T-cell (primary cell): ENCODE data around the gene ADAMTSL1. TPM values are rescaled to one million over a fixed set of nuclear protein-coding genes. Genes with fewer than 3 reads are reported as not detected.

Source experiments
- ATAC-seq, 4 experiments: fragments of 200-7000 bp in 3 of 4; fragments of 150-1000 bp in 1 of 4; cut with Tn5 transposase; replicated peaks in 1 of 4; 1 replicate in 3 of 4; 2 replicates in 1 of 4; pipeline ENCODE4 v1.10.0; 2021; ENCODE audit warnings: moderate library complexity in 3 of 4, mild to moderate bottlenecking in 2 of 4, moderate number of reproducible peaks in 1 of 4
- CTCF ChIA-PET, 2 donors: fragments of 300-600 bp; sonication (Branson Sonifier 250); formaldehyde crosslinking; loops; one replicate each; lab custom pipeline; 2022; ENCODE audit warnings: antibody characterized with exemption in 2 of 2; lab: Charles Lee
- POLR2A ChIA-PET, 2 donors: fragments of 300-600 bp; sonication (Branson Sonifier 250); formaldehyde crosslinking; loops; one replicate each; lab custom pipeline; 2022; ENCODE audit warnings: antibody characterized with exemption in 2 of 2; lab: Charles Lee
- DNase-seq, 35 experiments: peaks; one replicate each; pipeline versions ENCODE4 v3.0.0 to v3.0.0-alpha.2; 2013 to 2023
- H3K27ac ChIP-seq: one replicate; pipeline ENCODE4 v1.5.1; 2013; ENCODE audit warnings: low read length
- H3K27me3 ChIP-seq, 2 experiments: replicated peaks in 1 of 2; 1 replicate in 1 of 2; 2 replicates in 1 of 2; pipeline versions ENCODE4 v1.6.1 to v1.7.0; 2013; ENCODE audit warnings: low read length in 1 of 2, mixed read lengths in 1 of 2; ENCODE audit not compliant: control insufficient read depth in 2 of 2, insufficient read depth in 2 of 2; ENCODE audit errors: extremely low read depth in 1 of 2
- H3K36me3 ChIP-seq, 2 donors: 1 replicate in 1 of 2; 2 replicates in 1 of 2; pipeline versions ENCODE4 v1.6.1 to v1.7.0; 2013; ENCODE audit warnings: low read length in 1 of 2; ENCODE audit not compliant: control insufficient read depth in 2 of 2, insufficient read depth in 1 of 2; ENCODE audit errors: extremely low read depth in 1 of 2
- H3K4me1 ChIP-seq, 2 experiments: 1 replicate in 1 of 2; 2 replicates in 1 of 2; pipeline versions ENCODE4 v1.6.1 to v1.7.0; 2013; ENCODE audit warnings: low read length in 2 of 2, mixed read lengths in 1 of 2; ENCODE audit not compliant: insufficient read depth in 2 of 2, control insufficient read depth in 1 of 2; ENCODE audit errors: extremely low read depth in 1 of 2
- H3K4me3 ChIP-seq, 2 donors: 1 replicate in 1 of 2; 2 replicates in 1 of 2; pipeline versions ENCODE4 v1.5.1 to v1.7.0; 2013; ENCODE audit warnings: mild to moderate bottlenecking in 2 of 2, low read length in 1 of 2, moderate library complexity in 1 of 2; ENCODE audit not compliant: control insufficient read depth in 1 of 2; ENCODE audit errors: extremely low read depth in 1 of 2
- H3K9me3 ChIP-seq: 2 replicates; pipeline ENCODE4 v1.7.0; 2013
- H3K27ac Mint-ChIP-seq, 2 donors: one replicate each; pipeline ENCODE4 v1.8.0; 2020 to 2021; ENCODE audit warnings: mild to moderate bottlenecking in 2 of 2, mixed read lengths in 2 of 2
- H3K27me3 Mint-ChIP-seq, 2 donors: one replicate each; pipeline ENCODE4 v1.8.0; 2021 to 2022; ENCODE audit warnings: mixed read lengths in 2 of 2
- H3K36me3 Mint-ChIP-seq: one replicate; pipeline ENCODE4 v1.8.0; 2021; ENCODE audit warnings: mixed read lengths
- H3K4me1 Mint-ChIP-seq, 3 donors: one replicate each; pipeline ENCODE4 v1.8.0; 2020 to 2022; ENCODE audit warnings: mixed read lengths in 3 of 3, mild to moderate bottlenecking in 1 of 3
- H3K4me3 Mint-ChIP-seq, 3 donors: one replicate each; pipeline ENCODE4 v1.8.0; 2020 to 2022; ENCODE audit warnings: mild to moderate bottlenecking in 3 of 3, mixed read lengths in 3 of 3, moderate library complexity in 3 of 3
- H3K9me3 Mint-ChIP-seq, 3 donors: one replicate each; pipeline ENCODE4 v1.8.0; 2020 to 2022; ENCODE audit warnings: mixed read lengths in 3 of 3
- WGBS: methylation state at CpG from one replicate; pipeline ENCODE4 v1.1.5; 2013; ENCODE audit warnings: missing lambda C conversion rate; ENCODE audit not compliant: insufficient coverage; 5-methylcytosine and 5-hydroxymethylcytosine counted together
- total RNA-seq, 35 experiments: library from RNA in 6 of 35; stranded (reverse) in 6 of 35; fragments of 120-200 nt in 1 of 35; gene quantifications; one replicate each; pipeline versions ENCODE4 v1.2.1 to v1.2.4 and lab custom pipeline; 2013 to 2026

The ADAMTSL1 gene
- total RNA-seq, 5 donors from 2014 or later (not counting 1 experiment from before 2014, with no cell fraction given) = 0.10 TPM; not detected in 4

GRCh38 chr9:18857334-18857733, 383.4 kb downstream of the ADAMTSL1 start:
- WGBS = no CpG with 5 or more reads among the region's 4 CpGs

GRCh38 chr9:18857769-18858168, 383.8 kb downstream of the ADAMTSL1 start:
- H3K27me3 Mint-ChIP-seq = peaks cover 4 to 13% of the 10 kb centered on the region in 2 donors
- CTCF ChIA-PET = no interaction called here

More at GRCh38 chr9:18857334-18857733, 383.4 kb downstream of the ADAMTSL1 start:
- no peak overlapping the region for H3K4me3 ChIP-seq
- H3K9me3 ChIP-seq = no peaks in the 10 kb centered on the region
- H3K9me3 Mint-ChIP-seq = no peaks in the 10 kb centered on the region
- no peaks in the 10 kb centered on the region for H3K36me3 ChIP-seq
- H3K4me1 ChIP-seq = no peaks in the 10 kb centered on the region
- no peaks in the 10 kb centered on the region for H3K4me1 Mint-ChIP-seq
- no peaks in the 10 kb centered on the region for H3K36me3 Mint-ChIP-seq
- no peak overlapping the region for H3K4me3 Mint-ChIP-seq
- no peaks in the 10 kb centered on the region for H3K27me3 ChIP-seq
- DNase-seq = no peak
- ChIA-PET CTCF (no interaction called here), POLR2A (no interaction called here)
- no peak overlapping the region for H3K27ac Mint-ChIP-seq
- no peak for ATAC-seq
- peaks cover 4 to 13% of the 10 kb centered on the region in 2 donors for H3K27me3 Mint-ChIP-seq
- H3K27ac ChIP-seq = no peak overlapping the region

GRCh38 chr9:18861609-18862544, 387.9 kb downstream of the ADAMTSL1 start:
- no peak for DNase-seq
- CTCF ChIA-PET = no interaction called here
- no peak overlapping the region for H3K4me3 ChIP-seq
- no peak overlapping the region for H3K27ac ChIP-seq
- no peak for ATAC-seq
- no peaks in the 10 kb centered on the region for H3K36me3 Mint-ChIP-seq
- no peak overlapping the region for H3K4me3 Mint-ChIP-seq
- peaks cover 4 to 8% of the 10 kb centered on the region in 2 donors for H3K27me3 Mint-ChIP-seq
- no peaks in the 10 kb centered on the region for H3K4me1 ChIP-seq
- H3K27me3 ChIP-seq = no peaks in the 10 kb centered on the region
- POLR2A ChIA-PET = no interaction called here
- no peaks in the 10 kb centered on the region for H3K36me3 ChIP-seq
- H3K4me1 Mint-ChIP-seq = no peaks in the 10 kb centered on the region
- H3K27ac Mint-ChIP-seq = no peak overlapping the region
- WGBS = 69% methylated on average over 5 of the region's 14 CpGs
- no peaks in the 10 kb centered on the region for H3K9me3 Mint-ChIP-seq
- H3K9me3 ChIP-seq = no peaks in the 10 kb centered on the region

More at GRCh38 chr9:18857769-18858168, 383.8 kb downstream of the ADAMTSL1 start:
- Mint-ChIP-seq H3K9me3 (no peaks in the 10 kb centered on the region), H3K4me3 (no peak overlapping the region), H3K4me1 (no peaks in the 10 kb centered on the region), H3K27ac (no peak overlapping the region), H3K36me3 (no peaks in the 10 kb centered on the region)
- POLR2A ChIA-PET = no interaction called here
- Histone ChIP-seq H3K36me3 (no peaks in the 10 kb centered on the region), H3K27ac (no peak overlapping the region), H3K27me3 (no peaks in the 10 kb centered on the region), H3K4me1 (no peaks in the 10 kb centered on the region), H3K4me3 (no peak overlapping the region), H3K9me3 (no peaks in the 10 kb centered on the region)
- WGBS = 75% methylated on average over 1 of the region's 1 CpG
- DNase-seq (no peak), ATAC-seq (no peak)

DNA sequence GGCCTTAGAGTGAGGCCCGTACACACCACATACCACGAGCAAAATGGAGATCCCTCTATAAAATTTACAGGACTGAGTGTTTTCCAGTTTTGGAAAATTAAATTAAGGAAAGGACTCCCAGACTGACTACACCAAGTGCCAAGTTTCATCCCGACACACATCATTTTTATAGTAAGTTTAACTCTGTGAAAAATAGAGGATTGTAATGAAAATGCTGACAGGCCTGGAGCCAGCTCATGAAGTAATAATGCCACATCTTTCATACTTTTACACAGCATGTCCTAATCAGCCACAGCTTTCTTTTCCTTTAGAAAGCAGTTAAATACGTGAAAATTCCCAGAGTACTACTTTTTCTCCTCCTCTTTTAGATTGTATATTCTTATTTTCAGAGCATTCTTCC, 389.8 kb downstream of the ADAMTSL1 start:
- Histone ChIP-seq H3K27me3 (no peaks in the 10 kb centered on the region), H3K9me3 (no peaks in the 10 kb centered on the region), H3K4me1 (no peaks in the 10 kb centered on the region), H3K36me3 (no peaks in the 10 kb centered on the region), H3K27ac (no peak overlapping the region), H3K4me3 (no peak overlapping the region)
- H3K9me3 Mint-ChIP-seq = peaks cover 0 to 2% (median 2%) of the 10 kb centered on the region in 3 donors
- H3K4me1 Mint-ChIP-seq = no peaks in the 10 kb centered on the region
- POLR2A ChIA-PET = no interaction called here
- H3K36me3 Mint-ChIP-seq = no peaks in the 10 kb centered on the region
- no peak for ATAC-seq
- no peak overlapping the region for H3K27ac Mint-ChIP-seq
- WGBS = no CpG with 5 or more reads among the region's 4 CpGs
- no peak overlapping the region for H3K4me3 Mint-ChIP-seq
- CTCF ChIA-PET = no interaction called here
- no peak for DNase-seq
- peaks cover 0 to 6% of the 10 kb centered on the region in 2 donors for H3K27me3 Mint-ChIP-seq

DNA sequence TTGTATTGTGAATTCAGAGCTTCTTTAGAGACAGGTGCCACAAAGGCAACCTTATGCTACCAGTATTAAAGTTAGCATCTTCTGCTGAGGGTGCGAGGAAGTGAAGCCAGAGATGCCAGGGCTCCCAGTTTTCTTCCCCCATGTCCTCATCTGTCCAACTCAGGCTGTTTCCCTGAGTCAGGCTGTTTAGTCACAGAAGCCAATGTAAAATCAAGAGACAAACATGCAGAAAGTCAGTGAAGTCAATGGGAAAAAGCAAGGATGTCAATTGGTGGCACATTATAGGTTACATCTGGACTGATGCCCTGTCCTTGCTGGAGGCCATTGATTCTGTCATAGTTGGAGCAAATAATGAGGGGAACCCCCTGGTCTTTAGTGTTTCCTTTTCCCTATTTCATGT, 390.6 kb downstream of the ADAMTSL1 start:
- DNase-seq = no peak
- no peaks in the 10 kb centered on the region for H3K4me1 Mint-ChIP-seq
- WGBS = no CpG with 5 or more reads among the region's 1 CpG

GRCh38 chr9:18865542-18865941, 391.6 kb downstream of the ADAMTSL1 start:
- no peaks in the 10 kb centered on the region for H3K4me1 Mint-ChIP-seq
- DNase-seq (no peak), ATAC-seq (no peak)
- no peaks in the 10 kb centered on the region for H3K9me3 ChIP-seq
- H3K4me1 ChIP-seq = no peaks in the 10 kb centered on the region
- no peak overlapping the region for H3K27ac Mint-ChIP-seq
- no peaks in the 10 kb centered on the region for H3K27me3 ChIP-seq
- no peak overlapping the region for H3K4me3 ChIP-seq
- peaks cover 8 to 16% (median 15%) of the 10 kb centered on the region in 3 donors for H3K9me3 Mint-ChIP-seq
- H3K4me3 Mint-ChIP-seq = no peak overlapping the region
- WGBS = no CpG with 5 or more reads among the region's 3 CpGs
- H3K36me3 ChIP-seq = no peaks in the 10 kb centered on the region
- ChIA-PET CTCF (no interaction called here), POLR2A (no interaction called here)
- H3K27me3 Mint-ChIP-seq = peaks cover 4 to 7% of the 10 kb centered on the region in 2 donors
- no peak overlapping the region for H3K27ac ChIP-seq
- no peaks in the 10 kb centered on the region for H3K36me3 Mint-ChIP-seq

More for the DNA sequence above, 390.6 kb downstream of the ADAMTSL1 start:
- ChIA-PET POLR2A (no interaction called here), CTCF (no interaction called here)
- peaks cover 3 to 6% (median 6%) of the 10 kb centered on the region in 3 donors for H3K9me3 Mint-ChIP-seq
- H3K27ac Mint-ChIP-seq = no peak overlapping the region
- no peak overlapping the region for H3K4me3 Mint-ChIP-seq
- H3K27me3 ChIP-seq = no peaks in the 10 kb centered on the region
- no peak overlapping the region for H3K27ac ChIP-seq
- ATAC-seq = no peak
- H3K4me3 ChIP-seq = no peak overlapping the region
- H3K9me3 ChIP-seq = no peaks in the 10 kb centered on the region
- no peaks in the 10 kb centered on the region for H3K4me1 ChIP-seq
- H3K36me3 Mint-ChIP-seq = no peaks in the 10 kb centered on the region
- no peaks in the 10 kb centered on the region for H3K36me3 ChIP-seq
- peaks cover under 1 to 7% of the 10 kb centered on the region in 2 donors for H3K27me3 Mint-ChIP-seq
